Pancreas (tissue), 10 donors: ENCODE measurements around the gene CCDC136. TPM values are rescaled to one million over a fixed set of nuclear protein-coding genes. Genes with fewer than 3 reads are reported as not detected.
A peak's percentile ranks its signal among the peaks of the same experiment; 100 is the strongest.

Source experiments
- ATAC-seq, 4 donors: fragments of 200-7000 bp; cut with Tn5 transposase; one replicate each; pipeline versions ENCODE4 v1.8.0 to v1.9.1; 2020; ENCODE audit warnings: mild to moderate bottlenecking in 4 of 4, moderate library complexity in 4 of 4
- DNase-seq, 6 donors: peaks; one replicate each; pipeline ENCODE4 v3.0.0-alpha.2; 2020
- FAIRE-seq: peaks from 2 replicates; lab custom pipeline; 2012; peaks lifted over from hg19 to GRCh38; lab: Jason Lieb, UNC
- H3K27ac ChIP-seq, 4 donors: fragments of 200-600 bp; sonication (generic); 1 replicate in 3 of 4; 2 replicates in 1 of 4; pipeline versions ENCODE4 v1.5.0 to v1.8.0; 2020
- H3K27me3 ChIP-seq, 4 donors: fragments of 200-600 bp; one replicate each; pipeline ENCODE4 v1.8.0; 2021
- H3K36me3 ChIP-seq, 3 donors: fragments of 200-600 bp; sonication (generic) in 1 of 3; one replicate each; pipeline versions ENCODE4 v1.5.0 to v1.8.0; 2020 to 2021
- H3K4me1 ChIP-seq, 3 donors: fragments of 200-600 bp; one replicate each; pipeline ENCODE4 v1.8.0; 2021
- H3K4me3 ChIP-seq, 4 donors: fragments of 200-600 bp; sonication (generic) in 2 of 4; one replicate each; pipeline versions ENCODE4 v1.5.0 to v1.8.0; 2020 to 2021
- H3K9me3 ChIP-seq, 4 donors: fragments of 200-600 bp; one replicate each; pipeline ENCODE4 v1.8.0; 2021
- WGBS, 2 donors: extraction: QIAGEN DNeasy Blood & Tissue Kit; methylation state at CpG; one replicate each; pipeline ENCODE4 v1.1.7; 2013; 5-methylcytosine and 5-hydroxymethylcytosine counted together
- intact Hi-C, 3 donors: fragments of 100-400 bp; cut with DNase I; formaldehyde crosslinking; loops; one replicate each; pipeline versions ENCODE4 v1.11.1 to v1.14.2; 2022
- polyA plus RNA-seq, 2 donors: library from polyadenylated mRNA; stranded (reverse); fragments of 200-250 nt; gene quantifications; one replicate each; pipeline ENCODE4 v1.2.3, GENCODE V29; 2013
- total RNA-seq, 6 donors: library from RNA; stranded (reverse); fragmentation: NEBNext Ultra II Directional in 4 of 6; extraction: Animal tissue kit (Norgen Biotek cat#: 25700) in 4 of 6; gene quantifications; one replicate each; pipeline versions ENCODE4 v1.2.1 to v1.2.4, GENCODE V29; 2021 to 2023
- TF ChIP-seq, protein P1 (sequence below), 4 donors: fragments of 200-600 bp; sonication (generic) in 3 of 4; IDR thresholded peaks; one replicate each; pipeline versions ENCODE4 v1.5.0 to v1.8.0; 2021; ENCODE audit warnings: antibody characterized with exemption in 4 of 4
- donor health status: healthy with polysubstance abuse.
- donor health status: DM: no; HTN: no; CAD: no; lungs with moderate emphysema.
- donor health status: DM: no; HTN: no; CAD: no.
- donor health status: control.
- donor health status: control.
- donor health status: Bipolar disorder and iron deficiency.
- donor health status: DM: yes; HTN: yes; CAD: no.
- donor health status: DM: no; HTN: no; CAD: no.
- donor health status: DM: no; HTN: no; CAD: no.
- donor health status: DM: yes; HTN: yes; CAD: no.

The CCDC136 gene
- total and polyA plus RNA-seq, 8 donors, result 0.66 to 2.9 (median 1.3) TPM

DNA sequence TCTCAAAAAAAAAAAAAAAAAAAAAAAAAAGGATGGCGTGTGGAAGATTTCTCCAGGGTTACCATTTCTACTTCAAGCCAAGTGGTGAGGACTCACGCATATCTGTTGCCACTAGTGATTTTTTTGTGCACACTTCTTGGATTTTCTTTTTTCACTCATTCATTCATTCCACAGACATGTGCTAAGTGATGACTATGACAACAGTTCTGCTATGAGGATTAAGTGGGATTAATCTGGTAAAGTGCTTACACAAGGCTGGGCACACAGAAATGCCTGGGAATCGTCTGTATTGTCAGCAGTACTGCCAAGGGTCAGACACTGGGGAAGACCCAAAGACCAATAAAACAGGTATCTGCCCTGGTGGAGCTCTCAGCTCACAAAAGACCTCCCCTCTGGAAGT lies 9.9 kb upstream of the CCDC136 start:
- 58 to 73% methylated on average over 3 of the region's 3 CpGs for WGBS, 2 donors
- H3K27ac ChIP-seq, result no peak overlapping the region
- ATAC-seq, result no peak

GRCh38 chr7:128783143-128783861 lies 8.5 kb upstream of the CCDC136 start:
- DNase-seq, result peak in 1 of 6 donors; percentile 34

More for the DNA sequence above, 9.9 kb upstream of the CCDC136 start:
- Histone ChIP-seq H3K9me3 (no peaks in the 10 kb centered on the region), H3K36me3 (no peaks in the 10 kb centered on the region), H3K27me3 (no peaks in the 10 kb centered on the region), H3K4me1 (no peaks in the 10 kb centered on the region), H3K4me3 (no peak overlapping the region)
- no peak for DNase-seq
- TF ChIP-seq, protein P1, sequence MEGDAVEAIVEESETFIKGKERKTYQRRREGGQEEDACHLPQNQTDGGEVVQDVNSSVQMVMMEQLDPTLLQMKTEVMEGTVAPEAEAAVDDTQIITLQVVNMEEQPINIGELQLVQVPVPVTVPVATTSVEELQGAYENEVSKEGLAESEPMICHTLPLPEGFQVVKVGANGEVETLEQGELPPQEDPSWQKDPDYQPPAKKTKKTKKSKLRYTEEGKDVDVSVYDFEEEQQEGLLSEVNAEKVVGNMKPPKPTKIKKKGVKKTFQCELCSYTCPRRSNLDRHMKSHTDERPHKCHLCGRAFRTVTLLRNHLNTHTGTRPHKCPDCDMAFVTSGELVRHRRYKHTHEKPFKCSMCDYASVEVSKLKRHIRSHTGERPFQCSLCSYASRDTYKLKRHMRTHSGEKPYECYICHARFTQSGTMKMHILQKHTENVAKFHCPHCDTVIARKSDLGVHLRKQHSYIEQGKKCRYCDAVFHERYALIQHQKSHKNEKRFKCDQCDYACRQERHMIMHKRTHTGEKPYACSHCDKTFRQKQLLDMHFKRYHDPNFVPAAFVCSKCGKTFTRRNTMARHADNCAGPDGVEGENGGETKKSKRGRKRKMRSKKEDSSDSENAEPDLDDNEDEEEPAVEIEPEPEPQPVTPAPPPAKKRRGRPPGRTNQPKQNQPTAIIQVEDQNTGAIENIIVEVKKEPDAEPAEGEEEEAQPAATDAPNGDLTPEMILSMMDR (IDR thresholded peaks at IDR 0.05), result no peak
- intact Hi-C loops, result no loop called here
- FAIRE-seq, result no peak

GRCh38 chr7:128785738-128786137 lies 6.0 kb upstream of the CCDC136 start:
- no peaks in the 10 kb centered on the region for H3K4me1 ChIP-seq
- intact Hi-C loops, result no loop called here
- H3K27ac ChIP-seq, result no peak overlapping the region
- TF ChIP-seq, protein P1 (IDR thresholded peaks at IDR 0.05), result no peak
- H3K27me3 ChIP-seq, result no peaks in the 10 kb centered on the region
- ATAC-seq, result no peak
- WGBS, 2 donors, result 79 to 89% methylated on average over 3 of the region's 3 CpGs
- H3K9me3 ChIP-seq, result no peaks in the 10 kb centered on the region
- H3K36me3 ChIP-seq, result no peaks in the 10 kb centered on the region
- no peak overlapping the region for H3K4me3 ChIP-seq
- FAIRE-seq, result no peak
- DNase-seq, result no peak

More at GRCh38 chr7:128783143-128783861, 8.5 kb upstream of the CCDC136 start:
- WGBS, 2 donors, result 52 to 57% methylated on average over 15 of the region's 15 CpGs
- no peaks in the 10 kb centered on the region for H3K36me3 ChIP-seq
- intact Hi-C loops, result no loop called here
- H3K9me3 ChIP-seq, result no peaks in the 10 kb centered on the region
- FAIRE-seq, result no peak
- no peak overlapping the region for H3K4me3 ChIP-seq
- TF ChIP-seq, protein P1 (IDR thresholded peaks at IDR 0.05), result no peak
- H3K27me3 ChIP-seq, result no peaks in the 10 kb centered on the region
- ATAC-seq, result peak in 3 of 4 donors; percentile 51 to 73 (median 51)
- H3K27ac ChIP-seq, result no peak overlapping the region
- H3K4me1 ChIP-seq, result no peaks in the 10 kb centered on the region

DNA sequence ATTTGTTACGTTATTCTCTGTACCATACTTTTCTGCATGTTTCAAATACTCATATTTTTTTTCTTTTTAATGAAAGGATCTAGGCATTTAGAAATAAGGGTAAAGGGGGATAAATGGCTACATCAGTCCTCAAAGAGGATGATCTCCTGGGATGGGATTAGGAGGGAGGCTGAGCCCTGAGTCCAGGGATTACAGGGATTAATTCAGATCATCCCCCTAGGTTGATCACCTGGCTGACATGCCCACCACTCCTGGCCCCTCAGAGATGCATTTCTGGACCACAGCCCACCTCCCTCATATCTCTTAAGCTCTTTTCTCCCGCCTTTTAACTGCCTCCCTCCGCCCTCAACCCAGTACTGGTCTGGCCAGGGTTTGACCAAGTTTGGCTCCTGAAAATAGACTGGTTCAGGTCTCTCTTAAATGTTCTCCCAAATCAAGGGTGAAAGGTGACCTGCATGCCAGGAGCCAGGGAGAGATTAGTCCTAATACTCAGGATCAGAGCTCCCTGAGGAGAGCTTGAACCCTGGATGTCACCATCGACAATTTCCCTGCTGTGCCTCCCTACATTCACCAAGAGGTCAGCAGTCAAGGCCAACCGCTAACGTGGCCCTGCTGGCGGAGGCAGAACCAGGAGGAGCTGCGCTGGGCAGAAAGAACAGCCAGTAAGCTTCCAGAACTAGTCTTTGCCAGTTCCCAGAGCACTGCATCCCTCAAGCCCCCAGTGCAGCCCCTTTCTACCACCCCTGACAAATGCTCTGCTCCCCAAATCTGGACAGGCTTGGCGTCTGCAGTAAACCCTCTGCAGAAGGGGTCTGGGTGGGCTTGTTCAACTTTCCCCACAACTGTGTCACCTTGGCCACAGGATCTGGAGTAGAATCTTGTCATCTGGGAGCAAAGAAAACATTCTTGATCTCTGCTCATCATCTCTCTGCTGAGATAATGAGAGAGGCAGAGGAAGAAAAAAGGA lies 3.0 kb upstream of the CCDC136 start:
- Histone ChIP-seq H3K27ac (no peak overlapping the region), H3K27me3 (no peaks in the 10 kb centered on the region), H3K4me1 (peaks cover 0 to 5% (median 4%) of the 10 kb centered on the region in 3 donors), H3K4me3 (no peak overlapping the region), H3K36me3 (no peaks in the 10 kb centered on the region), H3K9me3 (no peaks in the 10 kb centered on the region)
- 57 to 60% methylated on average over 9 of the region's 9 CpGs for WGBS, 2 donors
- DNase-seq (no peak), ATAC-seq (no peak), FAIRE-seq (no peak)
- intact Hi-C loops, result no loop called here
- TF ChIP-seq, protein P1 (IDR thresholded peaks at IDR 0.05), result no peak
